ENCODE data around the gene SLC13A3. TPM values are rescaled to one million over a fixed set of nuclear protein-coding genes. Genes with fewer than 3 reads are reported as not detected.

The SLC13A3 gene
- total RNA-seq, 1 experiment from 2014 or later: 9.1 TPM

DNA sequence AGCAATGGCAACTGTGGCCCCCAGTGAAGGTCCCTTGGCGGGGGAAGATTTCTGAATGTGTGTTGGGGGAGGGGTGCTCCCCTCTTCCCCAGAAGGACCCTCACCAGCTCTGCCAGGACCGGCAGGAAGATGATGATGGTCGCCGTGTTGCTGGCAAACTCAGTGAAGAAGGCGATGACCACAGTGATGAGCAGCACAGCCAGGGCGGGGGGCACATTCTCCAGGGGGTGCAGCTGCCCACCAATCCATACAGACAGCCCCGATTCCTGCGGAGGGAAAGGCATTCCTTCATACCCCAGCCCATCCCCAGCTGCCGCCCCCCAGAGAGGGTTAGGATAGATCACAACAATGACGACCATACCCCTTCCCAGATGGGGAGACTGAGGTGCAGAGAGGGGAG is 85.1 kb downstream of the SLC13A3 start:
- H3K9me2 ChIP-seq (ENCODE audit: insufficient read depth): no peaks in the 10 kb centered on the region
- no peaks in the 10 kb centered on the region for H3K36me3 ChIP-seq (ENCODE audit: low read depth)
- no peaks in the 10 kb centered on the region for H3K27me3 ChIP-seq (ENCODE audit: insufficient read depth, low read depth)
- POLR2A ChIA-PET (ENCODE audit: unreplicated experiment): no interaction called here
- TF ChIP-seq, protein P1, sequence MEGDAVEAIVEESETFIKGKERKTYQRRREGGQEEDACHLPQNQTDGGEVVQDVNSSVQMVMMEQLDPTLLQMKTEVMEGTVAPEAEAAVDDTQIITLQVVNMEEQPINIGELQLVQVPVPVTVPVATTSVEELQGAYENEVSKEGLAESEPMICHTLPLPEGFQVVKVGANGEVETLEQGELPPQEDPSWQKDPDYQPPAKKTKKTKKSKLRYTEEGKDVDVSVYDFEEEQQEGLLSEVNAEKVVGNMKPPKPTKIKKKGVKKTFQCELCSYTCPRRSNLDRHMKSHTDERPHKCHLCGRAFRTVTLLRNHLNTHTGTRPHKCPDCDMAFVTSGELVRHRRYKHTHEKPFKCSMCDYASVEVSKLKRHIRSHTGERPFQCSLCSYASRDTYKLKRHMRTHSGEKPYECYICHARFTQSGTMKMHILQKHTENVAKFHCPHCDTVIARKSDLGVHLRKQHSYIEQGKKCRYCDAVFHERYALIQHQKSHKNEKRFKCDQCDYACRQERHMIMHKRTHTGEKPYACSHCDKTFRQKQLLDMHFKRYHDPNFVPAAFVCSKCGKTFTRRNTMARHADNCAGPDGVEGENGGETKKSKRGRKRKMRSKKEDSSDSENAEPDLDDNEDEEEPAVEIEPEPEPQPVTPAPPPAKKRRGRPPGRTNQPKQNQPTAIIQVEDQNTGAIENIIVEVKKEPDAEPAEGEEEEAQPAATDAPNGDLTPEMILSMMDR (conservative IDR thresholded peaks at IDR 0.05): no peak
- no peaks in the 10 kb centered on the region for H4K20me1 ChIP-seq (ENCODE audit: insufficient read depth)
- CTCF ChIA-PET: no interaction called here
- H3K79me2 ChIP-seq (ENCODE audit: low read depth): no peaks in the 10 kb centered on the region
- no peaks in the 10 kb centered on the region for H3F3A ChIP-seq (ENCODE audit: insufficient read depth, low read depth)
- H3K4me2 ChIP-seq: no peak overlapping the region
- no peaks in the 10 kb centered on the region for H3K9me3 ChIP-seq (ENCODE audit: insufficient read depth, low read depth)
- no peak overlapping the region for H2AFZ ChIP-seq
- no peak overlapping the region for H3K27ac ChIP-seq
- no TSS peak for BruUV-seq (replicated peaks)
- no peak overlapping the region for H3K4me3 ChIP-seq
- DNase-seq: no peak
- no peaks in the 10 kb centered on the region for H3K4me1 ChIP-seq (replicated peaks; ENCODE audit: insufficient read depth)
- intact Hi-C loops (cut with micrococcal nuclease; ENCODE audit: unreplicated experiment): no loop called here

DNA sequence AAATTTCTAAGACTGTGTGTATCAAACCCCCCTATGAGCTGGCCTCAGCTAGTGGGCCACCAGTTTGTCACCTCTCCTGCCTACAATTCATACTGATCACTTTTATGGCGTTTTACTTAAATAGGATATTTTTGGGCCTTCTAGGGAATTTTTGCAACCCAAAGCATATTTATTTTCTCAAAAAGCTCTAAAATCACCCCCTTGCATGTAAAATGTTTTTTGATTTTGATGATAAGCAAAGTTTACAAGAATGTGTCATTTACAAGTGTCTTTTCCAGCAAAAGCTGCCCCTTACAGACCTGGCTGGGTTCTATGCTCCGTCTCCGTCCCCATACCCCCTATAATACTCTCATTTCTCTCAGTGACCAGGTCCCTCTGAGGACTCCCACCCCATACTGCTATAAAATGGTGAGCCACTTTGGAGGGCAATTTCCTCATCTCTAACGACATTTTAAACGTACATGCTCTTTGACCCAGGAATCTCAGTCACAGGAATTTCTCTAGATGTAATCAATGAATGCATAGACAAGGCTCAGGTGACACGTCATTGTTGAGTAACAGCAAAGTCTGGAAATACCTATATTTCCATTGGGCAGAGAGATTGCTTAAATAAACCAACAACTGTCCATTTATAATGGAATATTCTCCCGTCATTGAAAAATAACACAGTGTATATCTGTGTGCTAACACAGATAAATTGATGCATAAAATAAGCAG is 86.9 kb downstream of the SLC13A3 start:
- CTCF ChIA-PET: no interaction called here
- no peaks in the 10 kb centered on the region for H3K4me1 ChIP-seq (replicated peaks; ENCODE audit: insufficient read depth)
- intact Hi-C loops (cut with micrococcal nuclease; ENCODE audit: unreplicated experiment): no loop called here
- H3K9me2 ChIP-seq (ENCODE audit: insufficient read depth): no peaks in the 10 kb centered on the region
- no peaks in the 10 kb centered on the region for H3K36me3 ChIP-seq (ENCODE audit: low read depth)
- DNase-seq: peak in 1 of 2 experiments; percentile 50
- H3K9me3 ChIP-seq (ENCODE audit: insufficient read depth, low read depth): no peaks in the 10 kb centered on the region
- no peaks in the 10 kb centered on the region for H3F3A ChIP-seq (ENCODE audit: insufficient read depth, low read depth)
- TF ChIP-seq, protein P1 (conservative IDR thresholded peaks at IDR 0.05): no peak
- TF ChIP-seq EZH2 (IDR thresholded peaks at IDR 0.05; ENCODE audit: low read depth): no peak
- no peaks in the 10 kb centered on the region for H3K79me2 ChIP-seq (ENCODE audit: low read depth)
- H2AFZ ChIP-seq: no peak overlapping the region
- BruUV-seq (replicated peaks): no TSS peak
- H3K27ac ChIP-seq: no peak overlapping the region
- no peak overlapping the region for H3K4me3 ChIP-seq
- no peak overlapping the region for H3K4me2 ChIP-seq
- H4K20me1 ChIP-seq (ENCODE audit: insufficient read depth): no peaks in the 10 kb centered on the region
- no peaks in the 10 kb centered on the region for H3K27me3 ChIP-seq (ENCODE audit: insufficient read depth, low read depth)
- POLR2A ChIA-PET (ENCODE audit: unreplicated experiment): no interaction called here

- no peaks in the 10 kb centered on the region for H3K79me2 ChIP-seq (ENCODE audit: low read depth)
- DNase-seq: no peak
- H3K36me3 ChIP-seq (ENCODE audit: low read depth): no peaks in the 10 kb centered on the region
- H3F3A ChIP-seq (ENCODE audit: insufficient read depth, low read depth): no peaks in the 10 kb centered on the region
- TF ChIP-seq, protein P1 (conservative IDR thresholded peaks at IDR 0.05): no peak
- no peak for TF ChIP-seq EZH2 (IDR thresholded peaks at IDR 0.05; ENCODE audit: low read depth)
- no peaks in the 10 kb centered on the region for H4K20me1 ChIP-seq (ENCODE audit: insufficient read depth)
- H3K9me3 ChIP-seq (ENCODE audit: insufficient read depth, low read depth): no peaks in the 10 kb centered on the region
- POLR2A ChIA-PET (ENCODE audit: unreplicated experiment): no interaction called here
- CTCF ChIA-PET: no interaction called here
- BruUV-seq (replicated peaks): no TSS peak
- H2AFZ ChIP-seq: no peak overlapping the region
- no peak overlapping the region for H3K4me3 ChIP-seq
- H3K4me1 ChIP-seq (replicated peaks; ENCODE audit: insufficient read depth): no peaks in the 10 kb centered on the region
- intact Hi-C loops (cut with micrococcal nuclease; ENCODE audit: unreplicated experiment): no loop called here
- no peak overlapping the region for H3K27ac ChIP-seq
- no peak overlapping the region for H3K4me2 ChIP-seq
- H3K27me3 ChIP-seq (ENCODE audit: insufficient read depth, low read depth): no peaks in the 10 kb centered on the region
- H3K9me2 ChIP-seq (ENCODE audit: insufficient read depth): no peaks in the 10 kb centered on the region
Observed at GRCh38 chr20:46563860-46564221, 87.4 kb downstream of the SLC13A3 start.

All from PC-9 (cell line).